ENCODE measurements around the gene SLC7A10.

The SLC7A10 gene

GRCh38 chr19:33207040-33207620, 18.5 kb downstream of the SLC7A10 start:
- Histone ChIP-seq H4K20me1 (ENCODE audit: insufficient read depth, low read length) (no peaks in the 10 kb centered on the region), H3K79me2 (ENCODE audit: insufficient read depth, low read length) (no peaks in the 10 kb centered on the region), H3K36me3 (ENCODE audit: insufficient read depth, low read length) (no peaks in the 10 kb centered on the region), H3K9me3 (ENCODE audit: low read length) (no peaks in the 10 kb centered on the region), H3K4me1 (ENCODE audit: insufficient read depth, low read length, severe bottlenecking) (no peaks in the 10 kb centered on the region), H3K4me3 (ENCODE audit: low read depth, low read length, poor library complexity, severe bottlenecking) (no peak overlapping the region), H3K4me2 (ENCODE audit: low read length) (no peak overlapping the region), H3K27me3 (ENCODE audit: insufficient read depth, low read length) (no peaks in the 10 kb centered on the region; the same call in 1 of the 2 replicates), H2AFZ (ENCODE audit: low read length) (no peak overlapping the region), H3K9ac (ENCODE audit: low read length) (no peak overlapping the region), H3K9me2 (ENCODE audit: low read depth, low read length) (no peaks in the 10 kb centered on the region), H3F3A (ENCODE audit: insufficient read depth, low read length) (no peaks in the 10 kb centered on the region), H3K27ac (ENCODE audit: low read depth, low read length, poor library complexity, severe bottlenecking) (no peak overlapping the region)
- TF ChIP-seq CTCF (IDR thresholded peaks at IDR 0.05; ENCODE audit: low read length) (no peak), EZH2 (IDR thresholded peaks at IDR 0.05; ENCODE audit: borderline replicate concordance, low read length) (no peak)

- Histone ChIP-seq H2AFZ (ENCODE audit: low read length) (no peak overlapping the region), H3K9me3 (ENCODE audit: low read length) (no peaks in the 10 kb centered on the region), H3K9ac (ENCODE audit: low read length) (no peak overlapping the region), H3K4me2 (ENCODE audit: low read length) (no peak overlapping the region), H3K4me1 (ENCODE audit: insufficient read depth, low read length, severe bottlenecking) (no peaks in the 10 kb centered on the region), H3K27me3 (ENCODE audit: insufficient read depth, low read length) (no peaks in the 10 kb centered on the region; the same call in 1 of the 2 replicates), H3K4me3 (ENCODE audit: low read depth, low read length, poor library complexity, severe bottlenecking) (no peak overlapping the region), H4K20me1 (ENCODE audit: insufficient read depth, low read length) (no peaks in the 10 kb centered on the region), H3K36me3 (ENCODE audit: insufficient read depth, low read length) (no peaks in the 10 kb centered on the region), H3F3A (ENCODE audit: insufficient read depth, low read length) (no peaks in the 10 kb centered on the region), H3K27ac (ENCODE audit: low read depth, low read length, poor library complexity, severe bottlenecking) (no peak overlapping the region), H3K9me2 (ENCODE audit: low read depth, low read length) (no peaks in the 10 kb centered on the region), H3K79me2 (ENCODE audit: insufficient read depth, low read length) (no peaks in the 10 kb centered on the region)
- TF ChIP-seq CTCF (IDR thresholded peaks at IDR 0.05; ENCODE audit: low read length), result no peak
- no peak for TF ChIP-seq EZH2 (IDR thresholded peaks at IDR 0.05; ENCODE audit: borderline replicate concordance, low read length)
Measured at GRCh38 chr19:33206261-33207039, 19.2 kb downstream of the SLC7A10 start.

- no peak overlapping the region for H3K4me2 ChIP-seq (ENCODE audit: low read length)
- H3K9me3 ChIP-seq (ENCODE audit: low read length), result no peaks in the 10 kb centered on the region
- no peak overlapping the region for H2AFZ ChIP-seq (ENCODE audit: low read length)
- H3K27me3 ChIP-seq (ENCODE audit: insufficient read depth, low read length), result no peaks in the 10 kb centered on the region
- no peaks in the 10 kb centered on the region for H3K4me1 ChIP-seq (ENCODE audit: insufficient read depth, low read length, severe bottlenecking)
- H3K9ac ChIP-seq (ENCODE audit: low read length), result no peak overlapping the region
- no peaks in the 10 kb centered on the region for H4K20me1 ChIP-seq (ENCODE audit: insufficient read depth, low read length)
- no peaks in the 10 kb centered on the region for H3K9me2 ChIP-seq (ENCODE audit: low read depth, low read length)
- H3K27ac ChIP-seq (ENCODE audit: low read depth, low read length, poor library complexity, severe bottlenecking), result no peak overlapping the region
- no peak overlapping the region for H3K4me3 ChIP-seq (ENCODE audit: low read depth, low read length, poor library complexity, severe bottlenecking)
- TF ChIP-seq CTCF (IDR thresholded peaks at IDR 0.05; ENCODE audit: low read length) (no peak), EZH2 (IDR thresholded peaks at IDR 0.05; ENCODE audit: borderline replicate concordance, low read length) (no peak)
- H3F3A ChIP-seq (ENCODE audit: insufficient read depth, low read length), result no peaks in the 10 kb centered on the region
- H3K79me2 ChIP-seq (ENCODE audit: insufficient read depth, low read length), result no peaks in the 10 kb centered on the region
- no peaks in the 10 kb centered on the region for H3K36me3 ChIP-seq (ENCODE audit: insufficient read depth, low read length)
Measured at GRCh38 chr19:33205531-33206260, 20.0 kb downstream of the SLC7A10 start.

All from OCI-LY1 (cell line).